NCI-H446 treated with DMSO at 0.1 percent for 48 hours (cell line): Measurements from ENCODE around the gene RSAD2.
A peak's percentile ranks its signal among the peaks of the same experiment; 100 is the strongest.
"Not testable (repeated sequence)": the region's sequence is repeated elsewhere in the genome, so short reads cannot be mapped to it uniquely, and the experiment has no call there.

Experiments
- DNase-seq: peaks from one replicate; lab custom pipeline; 2025; lab: John Stamatoyannopoulos, UW

RSAD2 gene

DNA sequence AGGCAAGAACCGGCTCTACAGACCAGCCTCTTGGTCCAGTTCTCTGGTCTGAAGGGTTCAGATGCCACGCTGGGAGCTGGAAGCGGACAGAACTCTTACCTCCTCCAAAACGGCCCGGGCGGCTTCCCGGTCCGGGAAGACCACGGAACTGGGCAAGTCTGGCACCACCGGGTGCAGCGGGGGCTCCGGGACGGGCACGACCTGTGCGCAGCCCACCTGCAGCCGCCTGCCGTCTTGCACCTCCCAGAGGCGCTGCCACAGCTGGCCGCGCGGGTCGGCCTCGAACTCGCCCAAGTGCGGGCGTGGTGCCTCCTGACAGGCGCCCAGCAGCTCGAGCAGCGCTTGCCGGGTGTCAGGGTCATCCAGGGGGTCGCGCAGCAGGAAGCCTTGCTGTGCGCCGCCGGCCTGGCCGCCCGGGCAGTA, 12.6 kb upstream of the RSAD2 start:
- DNase-seq = no peak

DNA sequence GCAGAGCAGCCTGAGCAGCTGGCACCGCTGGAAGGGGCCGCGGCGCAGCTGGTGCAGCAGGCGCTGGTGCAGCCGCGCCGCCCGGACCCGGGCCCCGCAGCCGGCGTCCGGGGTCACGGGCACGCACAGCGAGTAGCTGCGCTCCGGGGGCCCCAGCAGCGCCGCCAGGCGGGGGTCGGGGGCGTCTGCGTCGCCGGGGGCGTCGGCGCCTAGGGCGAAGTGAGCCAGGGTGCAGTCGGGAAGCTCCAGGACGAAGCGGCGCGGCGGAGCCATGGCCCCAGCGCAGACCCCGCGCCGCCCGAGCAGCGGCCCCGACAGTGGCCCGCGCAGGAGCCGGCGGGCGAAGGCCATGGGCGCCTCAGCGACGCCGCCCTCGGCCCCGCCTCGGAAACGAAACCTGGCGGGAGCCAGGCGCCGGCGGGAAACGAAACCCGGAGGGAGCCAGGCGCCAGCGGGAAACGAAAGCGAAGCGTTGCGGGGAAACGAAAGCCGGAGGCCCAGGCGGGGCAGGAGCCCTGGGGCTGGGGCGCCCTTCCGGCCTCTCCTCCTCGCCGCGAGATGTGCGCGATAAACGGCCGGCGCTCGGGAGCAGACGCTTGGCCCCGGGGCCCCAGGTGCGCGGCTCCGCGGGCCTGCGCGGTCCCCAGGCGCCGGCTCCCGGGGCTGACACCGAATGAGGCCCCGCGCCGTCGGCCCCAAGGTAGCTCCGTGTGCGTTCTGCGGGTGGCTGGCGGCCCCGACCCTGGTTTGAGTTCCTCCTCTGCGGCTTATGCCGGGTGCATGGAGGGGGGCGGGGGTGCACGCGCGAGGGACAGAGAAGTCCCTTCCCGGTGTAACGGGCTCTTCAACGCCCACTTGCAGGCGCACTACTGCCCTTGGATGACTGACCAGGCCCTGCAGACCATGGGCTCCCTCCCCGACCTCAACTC, 12.0 kb upstream of the RSAD2 start, which contains the start of gene CMPK2:
CMPK2 (minus strand) TSS at position 562 of the 929 bp plus-strand sequence; CDS start at position 351, 211 bp downstream.
- no peak for DNase-seq

DNA sequence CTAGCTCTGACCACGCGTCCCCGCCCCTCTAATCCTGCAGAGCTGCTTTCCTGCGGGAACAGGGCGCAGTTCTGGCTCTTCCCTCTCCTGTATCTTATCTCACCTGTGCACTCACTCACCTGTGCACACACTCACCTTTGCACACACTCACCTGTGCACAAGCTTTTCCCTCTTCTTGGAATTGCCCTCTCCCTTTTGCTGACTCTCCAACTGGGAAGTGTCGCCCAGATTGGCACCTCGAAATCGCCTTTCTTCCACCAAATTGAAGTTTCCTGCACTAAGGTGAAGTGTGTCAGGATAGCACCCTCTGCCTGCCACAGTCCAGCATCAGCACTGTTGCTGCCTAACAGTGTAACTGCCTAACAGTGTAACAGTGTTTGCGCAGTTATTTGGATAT, 11.3 kb upstream of the RSAD2 start:
- no peak for DNase-seq

DNA sequence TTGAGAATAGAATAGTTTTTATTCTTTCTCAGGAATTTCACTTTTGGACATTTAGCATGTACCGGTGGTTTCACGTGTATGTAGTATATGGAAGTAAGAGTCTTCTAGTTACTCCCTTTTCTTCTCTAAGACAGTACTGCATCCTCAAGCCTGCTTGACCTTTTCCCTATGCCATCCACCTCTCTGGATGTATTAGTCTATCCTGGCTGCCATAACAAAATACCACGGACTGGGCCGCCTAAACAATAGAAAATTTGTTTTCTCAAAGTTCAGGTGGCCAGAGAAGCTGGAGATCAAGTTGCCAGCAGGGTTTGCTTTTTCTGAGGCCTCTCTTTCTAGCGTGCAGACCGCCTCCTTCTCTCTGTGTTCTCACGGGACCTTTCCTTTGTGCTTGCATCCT, 10.6 kb upstream of the RSAD2 start:
- DNase-seq = no peak

DNA sequence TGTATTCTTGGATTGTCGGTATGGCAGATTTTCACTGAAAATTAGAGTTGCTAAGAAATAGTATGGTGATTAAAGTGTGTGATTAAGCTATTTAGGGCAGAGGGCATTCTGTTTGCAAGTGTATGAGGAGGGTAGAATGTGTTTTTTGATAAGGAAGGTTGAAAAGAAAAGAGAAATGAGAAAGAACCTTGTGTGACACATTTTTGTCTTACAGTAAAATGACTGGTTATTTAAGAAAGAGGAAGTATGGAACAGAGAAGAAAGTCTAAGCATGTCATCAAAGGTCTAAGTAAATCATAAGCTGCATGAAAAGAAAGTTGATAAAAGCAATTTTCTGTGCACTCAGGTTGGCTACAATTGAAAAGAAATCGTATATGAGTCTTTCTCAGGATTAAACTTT, 5.2 kb upstream of the RSAD2 start:
- no peak for DNase-seq

DNA sequence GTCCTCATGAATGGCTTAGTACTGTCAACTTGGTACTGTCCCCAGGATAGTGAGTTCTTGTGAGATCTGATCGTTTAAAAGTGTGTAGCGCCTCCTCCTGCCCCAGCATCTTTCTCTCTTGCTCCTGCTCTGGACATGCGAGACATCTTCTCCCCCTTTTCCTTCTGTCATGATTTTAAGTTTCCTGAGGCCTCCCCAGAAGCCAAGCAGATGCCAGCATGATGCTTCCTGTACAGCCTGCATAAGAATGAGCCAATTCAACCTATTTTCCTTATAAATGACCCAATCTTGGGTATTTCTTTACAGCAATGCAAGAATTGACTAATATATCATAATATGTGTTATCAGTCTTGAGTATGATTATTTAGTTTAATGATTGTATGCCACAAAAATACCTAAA, 3.5 kb upstream of the RSAD2 start:
- no peak for DNase-seq

DNA sequence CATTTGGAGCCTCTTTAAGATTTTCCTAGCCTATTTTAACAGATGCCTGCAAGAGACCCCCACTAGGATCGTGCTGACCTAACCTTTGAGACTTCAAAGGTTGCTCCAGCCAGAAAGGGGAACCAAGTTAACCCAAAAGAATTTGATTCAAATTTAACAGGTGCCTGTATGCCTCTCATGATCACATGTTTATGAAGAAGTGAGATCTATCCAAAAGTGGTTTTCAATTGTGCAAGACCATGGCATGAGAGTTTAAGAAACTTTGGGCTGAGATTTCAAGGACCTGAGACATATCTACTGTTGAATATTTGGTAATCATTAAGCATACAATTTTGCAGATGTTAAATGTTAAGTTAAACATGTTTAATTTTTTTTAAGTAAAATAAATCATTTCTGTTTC, 1.3 kb upstream of the RSAD2 start:
- no peak for DNase-seq

DNA sequence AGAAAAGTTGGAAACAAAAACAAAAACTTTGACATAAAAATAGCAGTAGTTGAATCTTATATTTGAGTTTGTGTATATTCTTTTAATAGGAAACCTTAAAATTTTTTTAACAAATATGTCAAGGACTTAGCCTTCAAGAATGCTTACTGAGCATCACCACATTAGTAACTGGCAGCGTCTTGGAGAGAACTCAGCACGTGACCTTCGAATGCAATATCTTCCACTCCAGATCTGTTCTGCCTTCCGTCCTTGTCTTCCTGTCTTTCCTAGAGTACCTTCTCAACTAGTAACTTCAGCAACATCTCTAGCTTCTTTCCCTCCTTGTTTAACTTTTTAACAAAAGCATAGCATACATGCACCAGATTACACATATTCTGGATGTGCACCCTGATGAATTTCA, 972 bp downstream of the RSAD2 start:
- DNase-seq = no peak

DNA sequence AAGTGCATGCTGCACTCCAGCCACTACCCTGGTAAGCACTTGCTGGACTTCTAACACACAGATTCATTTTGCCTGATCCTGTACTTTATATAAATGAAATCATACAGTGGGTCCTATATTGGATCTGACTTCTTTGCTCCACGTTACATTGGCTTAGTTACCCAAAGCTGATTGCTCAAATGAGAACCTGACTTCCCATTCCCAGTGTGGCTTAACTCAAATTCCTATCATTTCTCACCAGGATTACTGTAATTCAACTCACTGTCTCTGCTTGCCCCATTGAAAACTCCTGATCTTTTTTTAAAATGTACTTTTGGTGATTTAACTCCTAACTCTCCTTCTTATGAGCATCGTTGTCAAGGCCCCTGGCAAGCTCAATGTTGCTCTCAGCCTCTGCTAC, 1.4 kb downstream of the RSAD2 start:
- DNase-seq = no peak

DNA sequence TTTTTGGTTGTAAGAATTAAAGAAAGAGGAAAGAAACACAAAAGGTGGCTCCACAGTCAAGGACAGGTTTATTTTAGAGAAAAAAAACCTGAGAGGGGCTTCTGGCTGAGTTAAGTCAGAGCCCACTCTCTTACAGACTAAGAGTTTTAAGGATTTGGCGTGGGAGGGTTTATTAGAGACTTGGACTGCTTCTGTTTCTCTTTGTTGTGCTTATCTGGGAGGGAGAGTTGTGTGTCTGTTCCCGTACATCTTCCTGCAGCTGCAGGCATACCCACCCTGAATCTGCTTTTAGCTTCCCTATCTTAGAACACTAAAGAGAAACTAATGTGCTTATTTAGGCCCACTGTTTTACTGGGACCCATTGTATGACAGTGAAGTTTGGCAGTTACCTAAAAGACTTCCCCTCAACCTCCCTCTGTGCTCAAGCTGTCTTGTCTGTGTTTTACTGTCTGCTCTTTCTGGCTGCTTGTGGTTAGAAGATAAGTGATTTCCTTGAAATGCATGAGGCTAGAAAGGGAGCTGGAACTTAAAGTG, 2.7 kb downstream of the RSAD2 start:
- DNase-seq = no peak

DNA sequence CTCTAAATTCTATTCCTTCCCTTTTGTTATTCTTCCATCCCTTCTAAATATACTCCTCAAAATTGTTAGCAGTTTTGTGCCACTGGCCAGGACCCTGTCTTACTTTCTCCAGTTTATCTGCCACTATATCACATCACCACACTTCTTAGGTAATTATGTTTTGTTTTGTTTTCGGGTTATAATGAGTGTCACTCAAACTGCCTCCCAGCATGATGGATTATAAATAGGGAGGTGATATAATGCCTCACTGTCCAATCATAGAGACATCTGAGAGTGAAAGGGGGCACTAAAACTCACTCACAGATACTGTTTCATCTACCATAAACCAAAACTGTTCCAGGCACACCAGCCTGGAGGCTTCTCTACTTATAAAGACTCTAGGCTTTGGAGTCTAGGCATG, 3.5 kb downstream of the RSAD2 start:
- DNase-seq = no peak

DNA sequence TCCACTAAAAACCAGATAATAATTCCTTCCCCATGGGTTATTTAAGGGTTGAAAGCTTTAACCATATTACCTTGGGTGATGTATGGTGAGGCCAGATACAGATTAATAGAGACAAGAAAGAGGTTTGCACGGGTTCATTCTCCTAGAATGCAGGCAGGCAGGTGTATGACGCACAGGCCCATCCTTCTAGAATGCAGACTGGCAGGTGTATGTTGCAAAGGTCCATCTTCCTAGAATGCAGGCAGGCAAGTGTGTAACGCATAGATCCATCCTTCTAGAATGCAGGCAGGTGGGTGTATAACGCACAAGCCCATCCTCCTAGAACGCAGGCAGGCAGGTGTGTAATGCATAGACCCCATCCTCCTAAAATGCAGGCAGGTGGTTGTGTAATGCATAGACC, 3.9 kb downstream of the RSAD2 start:
- no peak for DNase-seq

DNA sequence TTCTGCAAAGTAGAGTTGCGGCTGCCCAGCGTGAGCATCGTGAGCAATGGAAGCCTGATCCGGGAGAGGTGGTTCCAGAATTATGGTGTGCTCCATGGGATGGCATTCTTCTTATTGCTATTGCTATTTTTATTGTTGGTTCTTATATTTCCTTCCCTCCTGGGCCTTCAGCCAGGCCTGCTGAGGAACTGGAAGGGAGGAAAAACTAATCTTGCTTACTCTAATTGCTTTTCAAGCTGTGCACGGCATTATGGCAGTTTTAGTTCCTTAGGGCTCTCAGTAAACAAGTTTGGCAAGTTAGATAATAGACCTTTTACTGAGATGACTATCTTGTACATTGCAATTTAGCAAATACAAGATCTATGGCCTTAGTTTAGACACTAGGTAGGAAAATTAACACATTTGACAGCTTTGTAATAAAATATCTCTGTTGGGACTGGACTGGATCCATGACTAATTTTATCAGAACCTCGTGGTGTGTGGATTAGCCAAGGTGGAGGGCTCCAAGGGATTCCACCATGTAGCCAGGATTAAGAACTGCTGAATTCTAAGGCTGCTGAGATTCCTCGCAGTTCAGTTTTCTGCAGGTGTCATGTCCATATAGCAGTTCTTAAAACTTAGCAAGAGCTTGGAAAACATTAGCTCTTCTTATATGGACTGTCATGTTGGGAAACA, 6.0 kb downstream of the RSAD2 start:
- no peak for DNase-seq

DNA sequence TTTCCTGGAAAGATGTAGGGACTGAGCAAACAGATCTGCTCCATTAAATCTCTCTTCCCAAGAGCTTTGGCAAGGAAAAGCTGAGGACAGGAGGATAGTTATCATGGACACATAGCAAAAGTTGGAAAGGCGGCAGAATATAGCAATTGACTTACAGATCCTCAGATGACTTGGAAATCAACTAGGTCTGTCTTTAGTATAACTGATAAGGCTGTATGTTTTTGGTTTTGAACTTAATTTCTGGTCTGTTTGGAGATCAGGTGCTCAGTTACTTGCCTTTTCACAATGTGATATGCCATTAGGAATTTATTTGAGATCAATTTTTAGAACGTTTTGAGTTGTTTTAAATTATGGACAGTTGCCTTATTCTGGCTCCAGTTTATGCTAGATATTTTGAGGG, 8.0 kb downstream of the RSAD2 start:
- no peak for DNase-seq

DNA sequence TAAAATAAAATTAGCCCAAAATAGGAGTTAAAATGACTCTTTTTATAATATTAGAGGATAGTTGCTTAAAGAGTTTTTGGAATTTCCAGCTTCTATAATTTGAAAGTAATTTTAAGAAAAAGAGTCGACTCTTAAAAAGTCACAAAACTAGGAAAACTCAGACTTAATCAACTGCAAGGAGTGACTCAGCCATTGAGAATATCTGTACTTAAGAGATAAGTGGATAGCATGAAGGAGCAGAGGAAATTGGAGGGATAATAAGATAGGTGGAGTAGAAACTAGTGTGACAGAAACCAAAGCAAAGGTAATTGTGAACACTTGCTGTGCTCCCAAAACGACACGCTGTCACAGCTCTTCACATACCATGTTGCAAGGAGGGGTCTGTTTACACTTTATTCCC, 8.4 kb downstream of the RSAD2 start:
- DNase-seq = no peak

DNA sequence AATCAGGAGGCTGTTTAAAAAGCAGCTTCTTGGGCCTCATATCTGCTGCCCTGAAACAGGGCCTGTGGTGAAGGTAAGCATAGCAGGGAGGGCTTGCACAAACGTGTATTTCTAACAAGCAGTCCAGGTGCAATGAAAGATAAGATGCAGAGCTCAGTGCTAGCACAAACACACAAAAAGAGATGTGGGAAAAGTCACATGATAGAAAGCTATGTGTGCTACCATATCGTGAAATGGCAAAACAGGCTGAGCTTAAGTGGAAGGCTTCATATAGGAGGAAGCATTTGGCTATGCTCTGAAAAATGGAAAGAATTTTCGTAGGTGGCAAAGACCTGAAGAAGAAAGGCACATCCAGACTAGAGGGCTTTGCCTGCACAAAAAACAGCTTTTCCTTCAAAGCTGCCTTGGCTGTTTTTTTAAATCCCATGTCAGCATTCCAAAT, 10.2 kb downstream of the RSAD2 start:
- DNase-seq = no peak

DNA sequence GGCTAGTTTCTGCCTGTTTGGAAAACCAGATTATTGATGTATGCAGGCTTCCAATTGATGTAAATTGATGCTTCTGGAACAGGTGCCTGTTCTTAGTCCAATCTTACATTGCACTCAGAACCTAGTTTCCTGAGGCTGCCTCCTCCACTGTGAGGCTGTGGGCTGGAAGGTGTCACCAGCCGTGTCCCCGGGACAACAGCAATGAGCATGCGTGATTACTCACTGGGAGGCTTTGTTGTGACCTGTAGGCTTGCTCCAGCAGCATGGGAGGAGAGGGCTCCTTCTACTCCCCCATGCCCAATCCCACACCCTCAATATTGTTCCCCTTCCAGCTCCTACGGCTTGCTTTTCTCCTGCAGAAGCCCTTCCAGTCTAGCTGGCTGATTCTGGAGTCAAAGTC, 11.1 kb downstream of the RSAD2 start:
- no peak for DNase-seq

DNA sequence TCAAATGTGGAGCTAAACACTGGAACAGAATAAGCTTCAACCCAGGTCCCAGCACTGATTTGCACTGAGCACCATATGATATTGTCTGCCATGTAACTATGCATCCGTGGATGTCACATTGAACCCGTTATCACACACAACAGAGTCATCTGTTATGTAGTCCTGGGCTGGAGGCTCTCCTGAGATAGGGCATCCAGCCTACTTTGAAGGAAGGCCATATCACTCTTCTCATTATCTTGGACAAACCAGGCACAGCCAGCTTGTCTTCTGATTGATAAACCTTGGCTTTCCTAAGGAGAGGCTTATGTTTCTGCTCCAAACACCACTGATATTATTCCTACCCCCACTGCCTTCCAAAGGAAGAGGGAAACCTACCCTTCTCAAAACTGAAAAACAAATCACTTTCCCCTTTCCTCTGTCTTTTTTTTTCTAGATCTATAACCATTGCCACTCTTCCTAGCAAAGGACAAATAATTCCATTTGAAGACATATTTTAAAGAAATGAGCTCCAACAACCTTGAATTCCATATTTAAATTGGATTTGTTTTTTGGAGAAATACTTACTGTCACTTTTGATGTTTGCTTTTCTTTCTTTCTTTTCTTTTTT, 16.4 kb downstream of the RSAD2 start:
- no peak for DNase-seq

DNA sequence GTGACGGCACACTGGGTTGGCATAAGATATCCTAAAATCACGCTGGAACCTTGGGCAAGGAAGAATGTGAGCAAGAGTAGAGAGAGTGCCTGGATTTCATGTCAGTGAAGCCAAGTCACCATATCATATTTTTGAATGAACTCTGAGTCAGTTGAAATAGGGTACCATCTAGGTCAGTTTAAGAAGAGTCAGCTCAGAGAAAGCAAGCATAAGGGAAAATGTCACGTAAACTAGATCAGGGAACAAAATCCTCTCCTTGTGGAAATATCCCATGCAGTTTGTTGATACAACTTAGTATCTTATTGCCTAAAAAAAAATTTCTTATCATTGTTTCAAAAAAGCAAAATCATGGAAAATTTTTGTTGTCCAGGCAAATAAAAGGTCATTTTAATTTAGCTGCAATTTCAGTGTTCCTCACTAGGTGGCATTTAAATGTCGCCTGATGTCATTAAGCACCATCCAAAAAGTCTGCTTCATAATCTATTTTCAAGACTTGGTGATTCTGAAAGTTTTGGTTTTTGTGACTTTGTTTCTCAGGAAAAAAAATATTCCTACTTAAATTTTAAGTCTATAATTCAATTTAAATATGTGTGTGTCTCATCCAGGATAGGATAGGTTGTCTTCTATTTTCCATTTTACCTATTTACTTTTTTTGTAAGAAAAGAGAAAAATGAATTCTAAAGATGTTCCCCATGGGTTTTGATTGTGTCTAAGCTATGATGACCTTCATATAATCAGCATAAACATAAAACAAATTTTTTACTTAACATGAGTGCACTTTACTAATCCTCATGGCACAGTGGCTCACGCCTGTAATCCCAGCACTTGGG, 19.6 kb downstream of the RSAD2 start:
- peak; percentile 36 for DNase-seq

DNA sequence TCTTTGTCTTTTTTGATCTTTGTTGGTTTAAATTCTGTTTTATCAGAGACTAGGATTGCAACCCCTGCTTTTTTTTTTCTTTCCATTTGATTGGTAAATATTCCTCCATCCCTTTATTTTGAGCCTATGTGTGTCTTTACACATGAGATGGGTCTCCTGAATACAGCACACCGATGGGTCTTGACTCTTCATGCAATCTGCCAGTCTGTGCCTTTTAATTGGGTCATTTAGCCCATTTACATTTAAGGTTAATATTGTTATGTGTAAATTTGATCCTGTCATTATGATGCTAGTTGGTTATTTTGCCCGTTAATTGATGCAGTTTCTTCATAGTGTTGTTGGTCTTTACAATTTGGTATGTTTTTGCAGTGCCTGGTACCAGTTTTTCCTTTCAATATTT, 25.0 kb downstream of the RSAD2 start:
- DNase-seq = not testable (repeated sequence)

DNA sequence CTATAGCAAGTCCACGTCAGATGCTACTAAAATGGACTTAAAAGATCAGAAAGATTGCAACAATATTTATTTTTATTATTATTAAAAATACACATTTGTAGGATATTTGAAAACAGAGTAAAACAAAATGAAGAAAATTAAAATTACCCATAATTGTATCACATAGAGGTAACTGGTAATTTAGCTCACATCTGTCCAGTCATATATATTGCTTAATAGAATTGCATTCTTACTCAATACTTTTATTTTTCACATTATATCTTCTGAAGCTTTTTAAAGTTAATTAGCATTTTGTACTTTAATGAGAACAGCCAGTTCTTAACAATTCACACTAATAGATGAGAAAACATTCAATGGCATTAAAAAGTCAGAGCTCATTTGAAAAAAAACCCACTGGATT, 28.1 kb downstream of the RSAD2 start:
- DNase-seq = no peak
